Nucleus accumbens (tissue), 56 donors: ENCODE data around the gene ADAMTS3.

Source experiments
- DNase-seq, 56 donors: peaks; one replicate each; lab custom pipeline; 2025; lab: John Stamatoyannopoulos, UW

ADAMTS3 gene

GRCh38 chr4:72568959-72569718 is at the start of gene ADAMTS3:
Gene ADAMTS3 (minus strand): TSS chr4:72569221. CDS start chr4:72568762, 459 bp downstream.
- peak in 41 of 56 donors; percentile 4 to 67 (median 20) for DNase-seq

GRCh38 chr4:72613959-72614358 is 44.9 kb upstream of the ADAMTS3 start:
- no peak for DNase-seq

GRCh38 chr4:72606751-72607150 is 37.7 kb upstream of the ADAMTS3 start:
- DNase-seq, result no peak

GRCh38 chr4:72604324-72604723 is 35.3 kb upstream of the ADAMTS3 start:
- no peak for DNase-seq

GRCh38 chr4:72602396-72603376 is 33.7 kb upstream of the ADAMTS3 start:
- DNase-seq, result no peak

- DNase-seq, result peak in 1 of 56 donors; percentile 4
Measured at GRCh38 chr4:72591547-72592454, 22.8 kb upstream of the ADAMTS3 start.

- DNase-seq, result no peak
Measured at GRCh38 chr4:72587334-72587733, 18.3 kb upstream of the ADAMTS3 start.

- DNase-seq, result no peak
Measured at GRCh38 chr4:72582853-72583252, 13.8 kb upstream of the ADAMTS3 start.

GRCh38 chr4:72577211-72577610 is 8.2 kb upstream of the ADAMTS3 start:
- DNase-seq, result no peak

GRCh38 chr4:72571337-72571736 is 2.3 kb upstream of the ADAMTS3 start:
- no peak for DNase-seq

GRCh38 chr4:72569719-72570235 is 756 bp upstream of the ADAMTS3 start:
- DNase-seq, result no peak

- peak in 50 of 56 donors; percentile 0 to 76 (median 30) for DNase-seq
Measured at GRCh38 chr4:72567821-72568675, 973 bp downstream of the ADAMTS3 start.

GRCh38 chr4:72567036-72567435 is 2.0 kb downstream of the ADAMTS3 start:
- no peak for DNase-seq

GRCh38 chr4:72566464-72566972 is 2.5 kb downstream of the ADAMTS3 start:
- DNase-seq, result no peak

- no peak for DNase-seq
Measured at GRCh38 chr4:72564789-72565188, 4.2 kb downstream of the ADAMTS3 start.

- no peak for DNase-seq
Measured at GRCh38 chr4:72564184-72564583, 4.8 kb downstream of the ADAMTS3 start.

- no peak for DNase-seq
Measured at GRCh38 chr4:72558655-72559054, 10.4 kb downstream of the ADAMTS3 start.

GRCh38 chr4:72557021-72557420 is 12.0 kb downstream of the ADAMTS3 start:
- DNase-seq, result no peak

- no peak for DNase-seq
Measured at GRCh38 chr4:72555377-72555831, 13.6 kb downstream of the ADAMTS3 start.
